ENCODE results near the gene LNX1. TPM values are rescaled to one million over a fixed set of nuclear protein-coding genes. Genes with fewer than 3 reads are reported as not detected.

LNX1 gene
- total RNA-seq, 1 experiment from 2014 or later = 1.7 TPM

DNA sequence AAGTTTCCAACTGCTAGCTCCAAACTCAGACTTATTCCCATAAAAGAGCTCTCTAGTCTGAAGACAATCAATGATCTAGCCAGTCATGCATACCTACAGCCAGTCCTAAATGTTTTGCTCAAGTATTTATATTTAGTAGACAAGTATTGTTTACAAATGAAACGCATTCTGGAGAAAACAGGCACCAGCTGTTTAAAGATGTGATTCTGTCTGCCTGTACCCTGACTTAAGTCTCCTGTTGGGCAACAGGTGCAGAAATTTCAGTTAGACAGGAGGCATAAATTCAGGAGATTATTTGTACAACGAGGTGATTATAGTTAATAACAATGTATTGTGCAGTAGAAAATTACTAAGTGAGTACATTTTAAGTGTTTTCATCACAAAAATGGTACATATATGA lies 28.9 kb downstream of the LNX1 start:
- H3K36me3 Mint-ChIP-seq (ENCODE audit: insufficient read depth in 1 of 3, low read depth in 3 of 3) = no peaks in the 10 kb centered on the region
- Histone ChIP-seq H3K23ac (ENCODE audit: insufficient read length, low read depth, low read length) (no peak overlapping the region), H4K8ac (replicated peaks; ENCODE audit: insufficient read length, low read depth, low read length) (no peak overlapping the region), H2AK5ac (ENCODE audit: insufficient read length, low read length) (no peak overlapping the region), H3K18ac (ENCODE audit: insufficient read length, low read depth, low read length) (no peak overlapping the region), H2BK12ac (ENCODE audit: insufficient read length, low read depth, low read length) (no peak overlapping the region), H3K9ac (ENCODE audit: extremely low read depth, insufficient read length, low read length) (no peak overlapping the region), H2BK5ac (ENCODE audit: insufficient read length, low read length) (no peak overlapping the region), H3K27ac (ENCODE audit: insufficient read length, low read depth, low read length) (no peak overlapping the region), H3K4me2 (ENCODE audit: insufficient read depth, insufficient read length, low read length) (no peak overlapping the region), H3K4me1 (ENCODE audit: insufficient read depth, low read length) (peaks cover 12% of the 10 kb centered on the region; the same call in 1 of the 2 replicates), H3T11ph (ENCODE audit: low read length) (no peak overlapping the region), H3K56ac (ENCODE audit: insufficient read length, low read depth, low read length) (no peak overlapping the region), H3K23me2 (ENCODE audit: insufficient read length, low read depth, low read length, poor library complexity, severe bottlenecking) (no peaks in the 10 kb centered on the region), H3K79me1 (ENCODE audit: insufficient read depth, low read depth, low read length, poor library complexity, severe bottlenecking) (no peaks in the 10 kb centered on the region), H3K4ac (ENCODE audit: low read depth, low read length) (no peak overlapping the region), H4K91ac (ENCODE audit: insufficient read length, low read depth, low read length) (no peak overlapping the region), H2BK20ac (ENCODE audit: low read depth, low read length, poor library complexity, severe bottlenecking) (no peak overlapping the region), H3K9me3 (ENCODE audit: control insufficient read depth, low read depth, low read length) (no peaks in the 10 kb centered on the region), H4K20me1 (ENCODE audit: control insufficient read depth, insufficient read depth, insufficient read length) (no peaks in the 10 kb centered on the region), H3K27me3 (ENCODE audit: insufficient read depth, low read length) (no peaks in the 10 kb centered on the region), H2AFZ (ENCODE audit: low read length) (no peak overlapping the region), H3K79me2 (ENCODE audit: insufficient read depth, low read length) (no peaks in the 10 kb centered on the region), H4K5ac (ENCODE audit: insufficient read length, low read depth, low read length) (no peak overlapping the region), H2BK120ac (ENCODE audit: low read depth, low read length, poor library complexity, severe bottlenecking) (no peak overlapping the region), H2BK15ac (ENCODE audit: low read depth, low read length) (no peak overlapping the region), H3K14ac (ENCODE audit: insufficient read depth, low read length) (no peak overlapping the region)
- no peak for DNase-seq
- no peak for TF ChIP-seq CTCF (conservative IDR thresholded peaks at IDR 0.05)
- peaks cover 2% of the 10 kb centered on the region; the same call in 1 of the 2 replicates for H3K27me3 Mint-ChIP-seq (ENCODE audit: low read depth)
- peaks cover 0 to 7% of the 10 kb centered on the region in 2 experiments; a peak in 2 of 5 replicates for H3K9me3 Mint-ChIP-seq
- no peak overlapping the region for H3K4me3 Mint-ChIP-seq
- no peak overlapping the region for H3K27ac Mint-ChIP-seq
- peaks cover 19 to 22% of the 10 kb centered on the region in 2 experiments for H3K4me1 Mint-ChIP-seq
- WGBS (ENCODE audit: extremely low coverage, insufficient read length, low lambda C conversion rate) = no CpG with 5 or more reads among the region's 2 CpGs
